ENCODE measurements around the gene IFI6. TPM values are rescaled to one million over a fixed set of nuclear protein-coding genes. Genes with fewer than 3 reads are reported as not detected.

Gene IFI6
- polyA plus RNA-seq, 3 donors: 69.9 to 276 (median 276) TPM

DNA sequence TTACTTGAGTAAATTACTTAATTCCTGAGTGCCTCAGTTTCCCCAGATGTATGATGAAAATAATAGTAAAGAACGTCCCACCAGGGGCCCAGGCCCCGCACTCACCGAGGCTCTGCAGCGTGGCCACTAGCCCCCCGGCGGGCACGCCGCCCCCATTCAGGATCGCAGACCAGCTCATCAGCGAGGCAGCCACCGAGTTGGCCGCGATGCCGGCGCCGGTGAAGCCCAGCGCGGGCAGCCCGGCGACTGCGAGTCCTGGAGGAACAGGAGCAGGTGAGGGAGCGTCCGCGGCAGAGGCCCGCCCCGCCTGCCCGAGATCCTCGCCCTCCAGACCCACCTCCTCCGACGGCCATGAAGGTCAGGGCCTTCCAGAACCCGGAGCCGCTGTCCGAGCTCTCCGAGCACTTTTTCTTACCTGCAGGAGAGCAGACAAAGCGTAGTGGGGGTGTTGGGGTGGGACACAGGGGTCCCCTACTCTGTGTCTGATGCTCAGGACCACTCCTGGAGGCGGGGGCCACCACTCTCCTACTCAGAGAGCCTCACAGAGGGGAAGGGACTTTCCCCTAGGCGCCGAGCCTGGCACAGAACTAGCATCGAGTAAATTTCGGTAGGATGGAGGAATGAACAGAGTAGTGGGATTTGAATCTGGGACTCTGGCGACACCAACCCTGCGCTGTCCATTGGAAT is 3.7 kb downstream of the IFI6 start:
- 99% methylated on average over 28 of the region's 42 CpGs for WGBS (ENCODE audit: insufficient coverage)
- Histone ChIP-seq H3K4me1 (ENCODE audit: control insufficient read depth in 1 of 2, insufficient read depth in 2 of 2, low read length in 2 of 2) (peaks cover 52 to 72% of the 10 kb centered on the region in 2 donors), H3K27me3 (ENCODE audit: control insufficient read depth in 2 of 2, insufficient read depth in 2 of 2, low read length in 2 of 2) (no peaks in the 10 kb centered on the region), H3K36me3 (replicated peaks in 1 of 2; ENCODE audit: control insufficient read depth in 1 of 2, insufficient read depth in 2 of 2, low read length in 2 of 2) (peaks cover 7 to 13% of the 10 kb centered on the region in 2 donors), H4K20me1 (ENCODE audit: insufficient read depth, low read length) (peaks cover 25% of the 10 kb centered on the region), H3K79me2 (ENCODE audit: insufficient read depth, low read length) (peaks cover 14% of the 10 kb centered on the region), H2AFZ (ENCODE audit: insufficient read depth, low read depth, low read length, poor library complexity, severe bottlenecking) (no peak overlapping the region), H3K9me3 (replicated peaks in 1 of 2; ENCODE audit: control insufficient read depth in 1 of 2, insufficient read depth in 1 of 2, low read length in 2 of 2) (no peaks in the 10 kb centered on the region), H3K27ac (ENCODE audit: low read depth in 1 of 2, low read length in 2 of 2) (peak overlapping the region in 1 of 2 donors; percentile 73), H3K4me3 (replicated peaks in 1 of 3; ENCODE audit: low read depth in 2 of 3, low read length in 3 of 3) (no peak overlapping the region), H3K9ac (ENCODE audit: insufficient read depth, low read length, poor library complexity, severe bottlenecking) (no peak overlapping the region), H3K4me2 (replicated peaks; ENCODE audit: extremely low read depth, low read length, poor library complexity, severe bottlenecking) (no peak overlapping the region)
- H3K27me3 Mint-ChIP-seq (ENCODE audit: low read depth in 3 of 3): peaks cover 0 to 2% (median under 1%) of the 10 kb centered on the region in 3 donors
- DNase-seq: no peak
- H3K4me3 Mint-ChIP-seq: no peak overlapping the region
- H3K36me3 Mint-ChIP-seq: peaks cover 9 to 20% of the 10 kb centered on the region in 2 donors
- H3K4me1 Mint-ChIP-seq: peaks cover 59% of the 10 kb centered on the region
- peak overlapping the region in 4 of 7 donors; percentile 54 to 96 (median 84) for H3K27ac Mint-ChIP-seq
- intact Hi-C loops (cut with micrococcal nuclease): loop anchor here (5.0 to 10.0 kb wide), 4 partner anchors 59 to 343 kb away; partner anchors contain the start of genes FAM76A (in 1 of the 2) and TMEM222 (in 1 of the 2)
- H3K9me3 Mint-ChIP-seq: peaks cover 0 to 2% (median 0%) of the 10 kb centered on the region in 7 donors
- TF ChIP-seq, protein P1, sequence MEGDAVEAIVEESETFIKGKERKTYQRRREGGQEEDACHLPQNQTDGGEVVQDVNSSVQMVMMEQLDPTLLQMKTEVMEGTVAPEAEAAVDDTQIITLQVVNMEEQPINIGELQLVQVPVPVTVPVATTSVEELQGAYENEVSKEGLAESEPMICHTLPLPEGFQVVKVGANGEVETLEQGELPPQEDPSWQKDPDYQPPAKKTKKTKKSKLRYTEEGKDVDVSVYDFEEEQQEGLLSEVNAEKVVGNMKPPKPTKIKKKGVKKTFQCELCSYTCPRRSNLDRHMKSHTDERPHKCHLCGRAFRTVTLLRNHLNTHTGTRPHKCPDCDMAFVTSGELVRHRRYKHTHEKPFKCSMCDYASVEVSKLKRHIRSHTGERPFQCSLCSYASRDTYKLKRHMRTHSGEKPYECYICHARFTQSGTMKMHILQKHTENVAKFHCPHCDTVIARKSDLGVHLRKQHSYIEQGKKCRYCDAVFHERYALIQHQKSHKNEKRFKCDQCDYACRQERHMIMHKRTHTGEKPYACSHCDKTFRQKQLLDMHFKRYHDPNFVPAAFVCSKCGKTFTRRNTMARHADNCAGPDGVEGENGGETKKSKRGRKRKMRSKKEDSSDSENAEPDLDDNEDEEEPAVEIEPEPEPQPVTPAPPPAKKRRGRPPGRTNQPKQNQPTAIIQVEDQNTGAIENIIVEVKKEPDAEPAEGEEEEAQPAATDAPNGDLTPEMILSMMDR (IDR thresholded peaks at IDR 0.05): no peak

DNA sequence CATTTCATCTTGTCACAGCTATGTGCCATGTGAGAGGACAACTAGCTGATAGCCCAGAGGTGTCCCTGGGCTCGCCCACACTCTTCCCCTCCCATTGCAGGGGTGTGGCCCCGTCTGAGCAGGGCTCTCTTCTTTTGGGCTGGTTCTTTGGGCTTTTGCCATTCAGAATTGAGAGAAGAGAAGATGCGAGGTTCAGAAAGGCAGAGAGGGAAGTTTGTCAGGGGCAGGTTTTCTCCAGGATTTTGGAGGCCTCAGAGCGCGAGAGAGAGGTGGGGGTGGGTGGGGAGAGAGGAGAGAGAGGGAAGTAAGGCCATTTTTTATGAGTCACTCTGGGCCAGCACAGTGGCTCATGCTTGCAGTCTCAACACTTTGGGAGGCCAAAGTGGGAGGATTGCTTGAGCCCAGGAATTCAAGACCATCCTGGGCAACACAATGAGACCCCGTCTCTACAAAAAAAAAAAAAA is 5.2 kb downstream of the IFI6 start:
- intact Hi-C loops (cut with micrococcal nuclease): loop anchor here (5.0 to 10.0 kb wide), 4 partner anchors 60 to 342 kb away; partner anchors contain the start of genes FAM76A (in 1 of the 2) and TMEM222 (in 1 of the 2)
- peak overlapping the region in 1 of 3 experiments; percentile 10 for H3K4me3 ChIP-seq (replicated peaks in 1 of 3; ENCODE audit: low read depth in 2 of 3, low read length in 3 of 3)
- peaks cover 13% of the 10 kb centered on the region for H3K79me2 ChIP-seq (ENCODE audit: insufficient read depth, low read length)
- Mint-ChIP-seq H3K27ac (peak overlapping the region; percentile 83 to 96 (median 87)), H3K36me3 (peaks cover 9 to 20% of the 10 kb centered on the region in 2 donors), H3K27me3 (ENCODE audit: low read depth in 3 of 3) (peaks cover 0 to 2% (median 0%) of the 10 kb centered on the region in 3 donors), H3K9me3 (peaks cover 0 to 2% (median 0%) of the 10 kb centered on the region in 7 donors), H3K4me3 (peak overlapping the region in 1 of 2 donors; percentile 60), H3K4me1 (peaks cover 62% of the 10 kb centered on the region)
- H3K27ac ChIP-seq (ENCODE audit: low read depth in 1 of 2, low read length in 2 of 2): peak overlapping the region; percentile 43 to 73
- H3K4me2 ChIP-seq (replicated peaks; ENCODE audit: extremely low read depth, low read length, poor library complexity, severe bottlenecking): peak overlapping the region; percentile 32
- H2AFZ ChIP-seq (ENCODE audit: insufficient read depth, low read depth, low read length, poor library complexity, severe bottlenecking): no peak overlapping the region
- H3K27me3 ChIP-seq (ENCODE audit: control insufficient read depth in 2 of 2, insufficient read depth in 2 of 2, low read length in 2 of 2): no peaks in the 10 kb centered on the region
- H3K9me3 ChIP-seq (replicated peaks in 1 of 2; ENCODE audit: control insufficient read depth in 1 of 2, insufficient read depth in 1 of 2, low read length in 2 of 2): no peaks in the 10 kb centered on the region
- 16% methylated on average over 4 of the region's 6 CpGs for WGBS (ENCODE audit: insufficient coverage)
- no peak overlapping the region for H3K9ac ChIP-seq (ENCODE audit: insufficient read depth, low read length, poor library complexity, severe bottlenecking)
- DNase-seq: peak; percentile 68 to 80 (median 69)
- H4K20me1 ChIP-seq (ENCODE audit: insufficient read depth, low read length): peaks cover 25% of the 10 kb centered on the region
- TF ChIP-seq, protein P1 (IDR thresholded peaks at IDR 0.05): no peak
- peaks cover 7 to 13% of the 10 kb centered on the region in 2 donors for H3K36me3 ChIP-seq (replicated peaks in 1 of 2; ENCODE audit: control insufficient read depth in 1 of 2, insufficient read depth in 2 of 2, low read length in 2 of 2)
- H3K4me1 ChIP-seq (ENCODE audit: control insufficient read depth in 1 of 2, insufficient read depth in 2 of 2, low read length in 2 of 2): peaks cover 56 to 74% of the 10 kb centered on the region in 2 donors

All from CD14-positive monocyte (primary cell).